Adrenal gland (tissue), 12 donors: ENCODE measurements around the gene PACRG. TPM values are rescaled to one million over a fixed set of nuclear protein-coding genes. Genes with fewer than 3 reads are reported as not detected.

Experiments
- DNase-seq, 7 donors: peaks; one replicate each; pipeline ENCODE4 v3.0.0-alpha.2; 2019 to 2020
- H3K27ac ChIP-seq, 5 donors: fragments of 200-600 bp; sonication (generic) in 4 of 5; 1 replicate in 3 of 5; 2 replicates in 2 of 5; pipeline versions ENCODE4 v1.5.1 to v1.8.0; 2016 to 2020; ENCODE audit warnings: mild to moderate bottlenecking in 1 of 5
- H3K27me3 ChIP-seq: fragments of 200-600 bp; 2 replicates; pipeline ENCODE4 v1.8.0; 2021
- H3K36me3 ChIP-seq, 2 donors: fragments of 200-600 bp; replicated peaks in 1 of 2; 1 replicate in 1 of 2; 2 replicates in 1 of 2; pipeline versions ENCODE4 v1.5.1 to v1.8.0; 2018 to 2022
- H3K4me1 ChIP-seq, 2 donors: fragments of 200-600 bp; replicated peaks in 1 of 2; 1 replicate in 1 of 2; 2 replicates in 1 of 2; pipeline versions ENCODE4 v1.5.1 to v1.8.0; 2018 to 2021
- H3K4me3 ChIP-seq, 4 donors: fragments of 200-600 bp; sonication (generic) in 3 of 4; one replicate each; pipeline ENCODE4 v1.5.1; 2016 to 2018
- H3K9me3 ChIP-seq, 3 donors: fragments of 200-600 bp; sonication (generic) in 1 of 3; replicated peaks in 1 of 3; 1 replicate in 2 of 3; 2 replicates in 1 of 3; pipeline versions ENCODE4 v1.5.1 to v1.8.0; 2016 to 2021
- POLR2A ChIP-seq, 2 donors: fragments of 450-650 bp; IDR thresholded peaks; one replicate each; pipeline ENCODE4 v1.6.1; 2017; ENCODE audit warnings: antibody characterized with exemption in 2 of 2, mild to moderate bottlenecking in 2 of 2, moderate library complexity in 1 of 2
- WGBS, 4 donors: extraction: QIAGEN DNeasy Blood & Tissue Kit in 2 of 4; methylation state at CpG; one replicate each; pipeline versions ENCODE4 v1.1.5 to v1.1.7; 2013 to 2017; 5-methylcytosine and 5-hydroxymethylcytosine counted together
- intact Hi-C, 2 donors: fragments of 100-400 bp; cut with DNase I; formaldehyde crosslinking; loops; one replicate each; pipeline versions ENCODE4 v1.14.1 to v1.15.0; 2022 to 2023
- polyA plus RNA-seq, 3 donors: library from polyadenylated mRNA; stranded (reverse); fragments of 200-250 nt in 2 of 3; fragments of 350-450 nt in 1 of 3; fragmentation: Illumina TruSeq in 1 of 3; extraction: RNeasy Lipid Tissue Mini Kit (QIAGEN cat#74804) in 1 of 3; gene quantifications; one replicate each; pipeline ENCODE4 v1.2.3, GENCODE V29; 2013 to 2014
- total RNA-seq, 9 donors: library from RNA; depleted of rRNA in 4 of 9; stranded (reverse); fragments of >200 nt in 4 of 9; fragments of 120-200 nt in 1 of 9; fragmentation: NEBNext Ultra II Directional in 1 of 9; extraction: Animal tissue kit (Norgen Biotek cat#: 25700) in 1 of 9; gene quantifications; one replicate each; pipeline versions ENCODE4 v1.1.0 to v1.2.4, GENCODE V29; 2013 to 2023
- TF ChIP-seq, protein P1 (sequence below), 6 experiments: fragments of 450-650 bp in 4 of 6; fragments of 200-600 bp in 2 of 6; sonication (generic) in 1 of 6; IDR thresholded peaks; 1 replicate in 5 of 6; 2 replicates in 1 of 6; pipeline versions ENCODE4 v1.5.1 to v1.8.0; 2016 to 2021; ENCODE audit warnings: antibody characterized with exemption in 6 of 6, mild to moderate bottlenecking in 2 of 6, moderate library complexity in 1 of 6
- donor health status: healthy with polysubstance abuse.
- donor health status: Bipolar disorder and iron deficiency.
- donor health status: DM: yes; HTN: yes; CAD: no.
- donor health status: DM: no; HTN: no; CAD: no.
- donor health status: DM: no; HTN: no; CAD: no.
- donor health status: DM: yes; HTN: yes; CAD: no.

The PACRG gene
- total and polyA plus RNA-seq, 12 donors, result 0.18 to 6.1 (median 1.4) TPM

DNA sequence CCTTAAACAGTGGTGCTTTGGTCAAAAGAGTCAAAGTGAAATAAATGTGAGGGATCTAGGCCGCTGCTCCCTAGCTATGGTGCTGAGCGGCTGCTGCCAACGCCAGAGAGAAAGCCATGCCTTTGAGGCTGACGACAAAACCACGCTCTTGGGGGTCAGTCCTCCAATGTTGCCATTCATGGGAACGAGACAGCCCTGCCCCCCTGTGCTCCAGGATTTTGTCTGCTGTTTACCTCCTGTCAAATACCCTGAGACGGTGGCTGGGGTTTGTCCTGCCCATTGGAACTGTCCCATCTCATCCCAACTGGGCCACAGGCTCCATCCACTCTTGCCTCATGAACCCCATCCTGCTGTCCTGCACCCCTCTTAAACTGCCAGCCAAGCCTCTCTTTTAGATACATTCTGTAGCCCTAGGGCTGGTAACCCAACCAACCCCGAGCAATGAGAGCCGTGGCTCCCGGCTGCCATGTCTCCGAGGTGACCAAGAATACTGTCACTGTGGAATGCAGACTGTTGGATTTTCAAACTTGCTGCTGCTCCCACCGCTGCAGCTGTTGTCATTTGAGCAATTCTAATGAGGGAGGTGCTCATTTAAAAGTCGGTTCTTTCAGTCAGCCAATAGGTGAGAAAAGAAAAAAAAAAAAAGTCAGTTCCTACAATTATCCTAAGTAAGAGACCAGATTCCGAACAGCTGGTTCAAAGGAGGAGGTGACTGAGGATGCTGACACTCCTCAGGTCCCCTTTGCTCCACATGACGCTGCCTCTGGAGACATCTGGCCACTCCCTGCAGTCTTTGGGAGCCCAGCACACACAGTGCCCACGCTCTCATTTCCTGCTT lies 613.7 kb downstream of the PACRG start:
- intact Hi-C loops, result no loop called here
- Histone ChIP-seq H3K27me3 (no peaks in the 10 kb centered on the region), H3K27ac (no peak overlapping the region), H3K4me1 (peaks cover 3 to 6% of the 10 kb centered on the region in 2 donors), H3K4me3 (no peak overlapping the region), H3K9me3 (no peaks in the 10 kb centered on the region), H3K36me3 (no peaks in the 10 kb centered on the region)
- WGBS, 4 donors, result 89 to 94% (median 93%) methylated on average over 16 of the region's 16 CpGs
- no peak for TF ChIP-seq POLR2A (IDR thresholded peaks at IDR 0.05)
- TF ChIP-seq, protein P1, sequence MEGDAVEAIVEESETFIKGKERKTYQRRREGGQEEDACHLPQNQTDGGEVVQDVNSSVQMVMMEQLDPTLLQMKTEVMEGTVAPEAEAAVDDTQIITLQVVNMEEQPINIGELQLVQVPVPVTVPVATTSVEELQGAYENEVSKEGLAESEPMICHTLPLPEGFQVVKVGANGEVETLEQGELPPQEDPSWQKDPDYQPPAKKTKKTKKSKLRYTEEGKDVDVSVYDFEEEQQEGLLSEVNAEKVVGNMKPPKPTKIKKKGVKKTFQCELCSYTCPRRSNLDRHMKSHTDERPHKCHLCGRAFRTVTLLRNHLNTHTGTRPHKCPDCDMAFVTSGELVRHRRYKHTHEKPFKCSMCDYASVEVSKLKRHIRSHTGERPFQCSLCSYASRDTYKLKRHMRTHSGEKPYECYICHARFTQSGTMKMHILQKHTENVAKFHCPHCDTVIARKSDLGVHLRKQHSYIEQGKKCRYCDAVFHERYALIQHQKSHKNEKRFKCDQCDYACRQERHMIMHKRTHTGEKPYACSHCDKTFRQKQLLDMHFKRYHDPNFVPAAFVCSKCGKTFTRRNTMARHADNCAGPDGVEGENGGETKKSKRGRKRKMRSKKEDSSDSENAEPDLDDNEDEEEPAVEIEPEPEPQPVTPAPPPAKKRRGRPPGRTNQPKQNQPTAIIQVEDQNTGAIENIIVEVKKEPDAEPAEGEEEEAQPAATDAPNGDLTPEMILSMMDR (IDR thresholded peaks at IDR 0.05), result no peak
- DNase-seq, result no peak

DNA sequence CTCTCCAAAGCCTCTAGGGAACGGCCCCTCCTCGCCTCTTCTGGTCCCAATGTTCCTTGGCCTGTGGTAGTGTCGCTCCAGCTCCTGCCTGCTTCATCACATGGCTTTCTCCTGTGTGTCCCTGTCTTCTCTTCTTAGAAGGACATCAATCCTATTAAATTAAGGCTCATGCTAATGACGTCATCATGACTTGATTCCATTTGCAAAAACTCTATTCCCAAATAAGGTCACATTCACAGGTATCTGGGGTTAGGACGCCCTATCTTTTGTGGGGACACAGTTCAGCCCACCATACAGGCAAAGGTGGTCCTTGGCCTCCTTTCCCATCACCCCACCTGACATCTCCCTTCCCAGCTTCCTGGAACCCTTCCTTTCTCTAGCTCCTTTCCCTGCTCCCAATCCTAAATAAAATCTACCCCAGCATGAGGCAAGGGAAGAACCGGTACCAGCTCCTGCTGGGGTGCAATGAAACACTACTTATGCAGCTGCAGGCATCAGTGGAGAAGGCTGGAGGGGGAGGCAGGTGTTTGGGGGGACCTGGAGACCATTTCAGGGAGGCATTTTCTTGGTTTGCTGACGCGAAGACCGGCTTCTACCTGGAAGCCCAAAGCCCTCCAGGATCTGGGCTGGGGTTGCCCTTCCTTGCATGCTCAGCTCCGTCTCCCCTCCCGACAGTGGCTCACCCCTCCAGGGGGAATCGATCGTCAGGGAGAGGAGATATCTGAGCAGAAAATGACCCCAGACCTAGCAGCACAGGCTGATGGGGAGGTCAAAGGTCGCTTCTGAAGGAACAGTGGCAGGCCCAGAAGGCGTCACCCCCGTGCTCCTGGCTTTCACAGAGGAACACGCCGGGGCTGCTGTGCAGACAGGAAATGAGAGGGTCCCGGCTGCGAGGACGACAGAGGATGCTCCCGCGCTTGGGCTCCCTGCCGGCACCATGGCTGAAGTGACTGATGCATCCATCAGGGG lies 615.1 kb downstream of the PACRG start:
- DNase-seq, result no peak
- peaks cover 3 to 6% of the 10 kb centered on the region in 2 donors for H3K4me1 ChIP-seq
- TF ChIP-seq, protein P1 (IDR thresholded peaks at IDR 0.05), result no peak
- TF ChIP-seq POLR2A (IDR thresholded peaks at IDR 0.05), result no peak
- intact Hi-C loops, result no loop called here
- peak overlapping the region in 1 of 5 donors; percentile 22 for H3K27ac ChIP-seq
- no peaks in the 10 kb centered on the region for H3K36me3 ChIP-seq
- 84 to 96% (median 84%) methylated on average over 9 to 24 of the region's 24 CpGs for WGBS, 4 donors
- H3K9me3 ChIP-seq, result no peaks in the 10 kb centered on the region
- H3K4me3 ChIP-seq, result no peak overlapping the region
- H3K27me3 ChIP-seq, result no peaks in the 10 kb centered on the region

DNA sequence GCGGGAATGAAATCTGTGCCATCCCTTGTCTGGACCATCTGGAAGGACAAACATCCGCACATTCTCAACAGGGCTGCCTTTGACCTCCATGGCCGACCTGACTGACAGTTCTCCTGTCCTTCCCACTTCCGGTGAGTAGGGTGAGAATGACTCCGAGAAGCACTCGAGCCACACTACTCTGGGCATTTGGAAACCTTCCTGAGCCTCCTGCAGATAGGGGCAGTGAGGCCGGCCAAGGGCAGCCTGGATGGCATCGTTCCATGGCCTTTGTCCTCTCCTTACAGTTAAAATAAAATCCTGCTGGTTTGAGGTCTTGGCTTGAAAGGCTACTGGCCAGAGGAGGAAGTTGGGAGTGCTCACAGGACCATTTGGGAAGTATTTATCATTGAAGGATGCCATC lies 615.8 kb downstream of the PACRG start:
- H3K9me3 ChIP-seq, result no peaks in the 10 kb centered on the region
- no peaks in the 10 kb centered on the region for H3K36me3 ChIP-seq
- H3K4me1 ChIP-seq, result peaks cover 3 to 6% of the 10 kb centered on the region in 2 donors
- TF ChIP-seq, protein P1 (IDR thresholded peaks at IDR 0.05), result no peak
- no peak for TF ChIP-seq POLR2A (IDR thresholded peaks at IDR 0.05)
- no peak overlapping the region for H3K4me3 ChIP-seq
- 34 to 62% (median 51%) methylated on average over 6 to 8 of the region's 8 CpGs for WGBS, 4 donors
- peak overlapping the region in 1 of 5 donors; percentile 25 for H3K27ac ChIP-seq
- H3K27me3 ChIP-seq, result no peaks in the 10 kb centered on the region
- intact Hi-C loops, result no loop called here
- DNase-seq, result peak in 6 of 7 donors; percentile 49 to 81 (median 73)

DNA sequence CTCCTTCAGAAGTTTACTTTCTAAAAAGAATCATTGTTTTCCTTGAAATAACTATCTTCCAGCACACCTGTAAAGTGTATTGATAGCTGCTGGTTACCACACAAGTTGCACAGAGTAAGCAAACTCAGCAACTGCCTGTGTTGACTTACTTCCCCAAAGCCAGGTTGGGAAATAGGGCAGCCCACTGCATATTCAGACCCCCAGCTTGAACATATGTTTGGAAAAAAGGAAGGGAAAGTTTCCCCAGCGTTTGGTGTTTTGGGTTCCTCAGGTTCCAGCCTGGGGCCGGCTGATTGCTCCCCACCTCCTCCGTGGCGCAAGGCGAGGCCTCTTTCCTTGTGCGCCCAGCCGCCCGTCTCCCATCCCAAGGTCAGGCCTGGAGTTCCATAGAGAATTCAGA lies 616.6 kb downstream of the PACRG start:
- no peak overlapping the region for H3K27ac ChIP-seq
- H3K9me3 ChIP-seq, result no peaks in the 10 kb centered on the region
- WGBS, 4 donors, result 74 to 93% (median 87%) methylated on average over 8 of the region's 8 CpGs
- H3K27me3 ChIP-seq, result no peaks in the 10 kb centered on the region
- peaks cover 3 to 12% of the 10 kb centered on the region in 2 donors for H3K4me1 ChIP-seq
- H3K4me3 ChIP-seq, result no peak overlapping the region
- intact Hi-C loops, result no loop called here
- DNase-seq, result no peak
- no peak for TF ChIP-seq POLR2A (IDR thresholded peaks at IDR 0.05)
- TF ChIP-seq, protein P1 (IDR thresholded peaks at IDR 0.05), result no peak
- H3K36me3 ChIP-seq, result no peaks in the 10 kb centered on the region
